ENCODE measurements around the gene EML1. TPM values are rescaled to one million over a fixed set of nuclear protein-coding genes. Genes with fewer than 3 reads are reported as not detected.

The EML1 gene
- total and polyA plus RNA-seq, 2 experiments from 2014 or later, result 22.9 to 31.9 TPM

DNA sequence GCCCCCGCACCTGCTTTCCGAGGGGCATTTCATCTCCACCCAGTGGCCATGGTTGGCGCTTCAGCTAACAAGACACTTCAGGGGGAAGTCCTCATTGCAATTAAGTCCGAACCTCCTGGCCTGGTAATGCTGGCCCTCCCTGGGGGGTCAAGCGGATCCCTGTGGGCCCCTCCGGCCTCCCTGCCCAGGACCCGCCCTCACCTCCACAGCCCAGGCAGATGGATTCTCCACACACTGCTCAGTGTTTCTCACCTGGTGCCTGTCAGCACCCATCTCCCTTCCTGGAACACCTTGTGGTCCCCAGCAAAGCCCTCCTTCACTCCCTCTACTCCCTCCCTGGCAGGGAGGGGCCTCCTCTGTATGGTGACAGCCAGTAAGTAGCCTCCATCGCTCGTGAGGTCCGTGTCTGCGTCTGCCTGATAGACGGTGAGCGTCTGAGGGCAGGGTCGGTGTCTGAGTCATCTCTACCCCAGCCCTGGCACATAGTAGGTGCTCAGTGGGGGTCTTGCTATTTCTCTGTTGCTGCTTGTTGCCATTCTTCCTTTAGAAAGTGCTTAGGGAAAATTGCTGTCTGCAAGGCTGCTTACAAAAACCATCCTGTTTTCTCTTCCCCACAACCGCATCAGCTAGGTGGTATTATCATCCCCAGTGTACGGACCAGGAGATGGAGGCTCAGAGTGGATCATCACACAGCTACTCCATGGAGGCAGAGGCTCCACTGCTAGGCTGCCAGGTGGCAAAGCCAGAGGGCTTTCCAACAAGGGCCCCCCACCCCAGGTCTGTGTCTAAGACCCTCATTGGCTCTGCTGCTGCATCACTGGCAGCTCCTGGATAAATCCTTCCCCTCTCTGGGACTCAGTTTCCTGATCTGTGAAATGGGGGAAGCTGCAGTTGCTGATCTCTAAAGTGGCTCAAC is 39.7 kb upstream of the EML1 start:
- Histone ChIP-seq H3K4me3 (no peak overlapping the region), H3K4me1 (ENCODE audit: insufficient read depth) (peaks cover 12% of the 10 kb centered on the region), H3K9me3 (ENCODE audit: low read depth) (no peaks in the 10 kb centered on the region), H3K9me2 (replicated peaks; ENCODE audit: insufficient read depth) (no peaks in the 10 kb centered on the region), H3K27me3 (no peaks in the 10 kb centered on the region), H3K4me2 (no peak overlapping the region), H4K20me1 (ENCODE audit: insufficient read depth, poor library complexity, severe bottlenecking) (no peaks in the 10 kb centered on the region), H3K36me3 (replicated peaks; ENCODE audit: insufficient read depth, low read depth) (no peaks in the 10 kb centered on the region), H3K27ac (no peak overlapping the region), H2AFZ (no peak overlapping the region), H3K79me2 (no peaks in the 10 kb centered on the region)
- TF ChIP-seq EZH2 (IDR thresholded peaks at IDR 0.05; ENCODE audit: borderline replicate concordance) (no peak), EZH2phosphoT487 (IDR thresholded peaks at IDR 0.05; ENCODE audit: low read depth, severe bottlenecking, unreplicated experiment) (no peak)
- TF ChIP-seq, protein P1, sequence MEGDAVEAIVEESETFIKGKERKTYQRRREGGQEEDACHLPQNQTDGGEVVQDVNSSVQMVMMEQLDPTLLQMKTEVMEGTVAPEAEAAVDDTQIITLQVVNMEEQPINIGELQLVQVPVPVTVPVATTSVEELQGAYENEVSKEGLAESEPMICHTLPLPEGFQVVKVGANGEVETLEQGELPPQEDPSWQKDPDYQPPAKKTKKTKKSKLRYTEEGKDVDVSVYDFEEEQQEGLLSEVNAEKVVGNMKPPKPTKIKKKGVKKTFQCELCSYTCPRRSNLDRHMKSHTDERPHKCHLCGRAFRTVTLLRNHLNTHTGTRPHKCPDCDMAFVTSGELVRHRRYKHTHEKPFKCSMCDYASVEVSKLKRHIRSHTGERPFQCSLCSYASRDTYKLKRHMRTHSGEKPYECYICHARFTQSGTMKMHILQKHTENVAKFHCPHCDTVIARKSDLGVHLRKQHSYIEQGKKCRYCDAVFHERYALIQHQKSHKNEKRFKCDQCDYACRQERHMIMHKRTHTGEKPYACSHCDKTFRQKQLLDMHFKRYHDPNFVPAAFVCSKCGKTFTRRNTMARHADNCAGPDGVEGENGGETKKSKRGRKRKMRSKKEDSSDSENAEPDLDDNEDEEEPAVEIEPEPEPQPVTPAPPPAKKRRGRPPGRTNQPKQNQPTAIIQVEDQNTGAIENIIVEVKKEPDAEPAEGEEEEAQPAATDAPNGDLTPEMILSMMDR (IDR thresholded peaks at IDR 0.05; ENCODE audit: poor library complexity), result no peak
- no peak for DNase-seq (ENCODE audit: low spot score)
- WGBS (ENCODE audit: low lambda C conversion rate, missing lambda C conversion rate), result 63% methylated on average over 15 of the region's 16 CpGs

DNA sequence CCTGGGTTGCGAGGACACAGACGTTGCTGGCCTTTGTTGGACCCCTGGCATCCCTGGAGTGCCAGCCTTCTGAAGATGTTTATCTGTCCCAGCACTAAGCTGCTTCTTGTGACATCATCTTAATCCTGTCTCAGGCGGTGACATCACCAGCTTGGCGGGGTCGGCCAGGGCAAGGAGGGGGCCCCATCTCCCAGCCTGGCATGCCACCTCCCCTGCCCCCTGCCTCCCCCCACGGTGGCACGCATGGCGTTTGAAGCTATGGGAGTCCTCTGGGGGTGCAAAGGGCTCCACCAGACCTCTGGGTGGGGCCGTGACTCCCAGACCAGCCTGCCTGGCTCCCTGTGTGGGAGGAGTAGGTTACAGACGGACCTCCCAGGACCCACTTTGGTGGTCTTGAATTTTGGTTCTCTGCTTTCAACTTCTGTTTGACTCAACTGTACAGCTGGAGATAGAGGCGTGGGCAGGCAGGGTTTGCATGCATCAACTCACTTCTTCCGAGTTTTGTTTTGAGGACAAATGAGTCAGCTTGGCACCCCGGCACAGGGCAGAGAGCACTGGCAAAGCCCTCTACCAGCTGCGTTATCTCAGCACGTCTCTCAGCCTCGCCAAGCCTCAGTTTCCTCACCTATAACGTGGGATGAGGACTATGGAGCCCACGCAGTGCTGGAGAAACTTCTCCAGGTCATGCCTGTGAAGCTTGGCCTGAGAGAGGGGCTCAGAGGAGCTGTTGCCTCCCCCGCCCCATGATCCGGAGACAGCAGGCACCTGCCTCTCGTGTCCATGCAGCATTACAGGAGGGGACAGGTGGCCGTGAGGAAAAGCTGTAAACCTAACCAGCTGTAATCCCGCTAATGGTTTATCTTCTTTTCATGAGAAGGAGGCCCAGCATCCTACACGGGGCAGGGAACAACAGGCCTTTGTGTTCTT is 38.8 kb upstream of the EML1 start:
- Histone ChIP-seq H2AFZ (no peak overlapping the region), H3K4me2 (no peak overlapping the region), H3K9me2 (replicated peaks; ENCODE audit: insufficient read depth) (no peaks in the 10 kb centered on the region), H3K9me3 (ENCODE audit: low read depth) (no peaks in the 10 kb centered on the region), H3K79me2 (no peaks in the 10 kb centered on the region), H3K36me3 (replicated peaks; ENCODE audit: insufficient read depth, low read depth) (no peaks in the 10 kb centered on the region), H3K27ac (no peak overlapping the region), H4K20me1 (ENCODE audit: insufficient read depth, poor library complexity, severe bottlenecking) (no peaks in the 10 kb centered on the region), H3K4me3 (no peak overlapping the region), H3K4me1 (ENCODE audit: insufficient read depth) (peaks cover 12% of the 10 kb centered on the region), H3K27me3 (no peaks in the 10 kb centered on the region)
- TF ChIP-seq EZH2 (IDR thresholded peaks at IDR 0.05; ENCODE audit: borderline replicate concordance) (no peak), EZH2phosphoT487 (IDR thresholded peaks at IDR 0.05; ENCODE audit: low read depth, severe bottlenecking, unreplicated experiment) (no peak)
- TF ChIP-seq, protein P1 (IDR thresholded peaks at IDR 0.05; ENCODE audit: poor library complexity), result no peak
- DNase-seq (ENCODE audit: low spot score), result no peak
- 83% methylated on average over 21 of the region's 24 CpGs for WGBS (ENCODE audit: low lambda C conversion rate, missing lambda C conversion rate)

DNA sequence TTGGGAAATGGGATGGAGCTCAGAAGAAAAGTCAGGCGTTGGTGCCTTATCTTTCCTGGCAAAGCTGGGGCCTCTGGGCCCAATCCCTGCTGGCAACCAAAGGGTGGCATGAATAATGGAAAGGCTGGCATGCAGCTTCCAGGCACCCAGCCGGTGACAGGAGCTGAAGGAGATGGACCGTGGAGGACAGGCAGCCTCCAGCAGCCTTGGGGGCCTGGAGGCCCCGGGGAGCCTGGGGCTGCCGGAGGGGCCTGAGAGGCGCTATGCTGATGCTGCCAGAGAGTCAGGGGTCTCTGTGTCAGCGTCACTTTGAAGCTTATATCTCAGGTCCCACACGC is 38.2 kb upstream of the EML1 start:
- Histone ChIP-seq H3K79me2 (no peaks in the 10 kb centered on the region), H3K9me2 (replicated peaks; ENCODE audit: insufficient read depth) (no peaks in the 10 kb centered on the region), H3K4me1 (ENCODE audit: insufficient read depth) (peaks cover 12% of the 10 kb centered on the region), H3K9me3 (ENCODE audit: low read depth) (no peaks in the 10 kb centered on the region), H3K4me3 (no peak overlapping the region), H4K20me1 (ENCODE audit: insufficient read depth, poor library complexity, severe bottlenecking) (no peaks in the 10 kb centered on the region), H3K27me3 (no peaks in the 10 kb centered on the region), H3K27ac (no peak overlapping the region), H3K36me3 (replicated peaks; ENCODE audit: insufficient read depth, low read depth) (no peaks in the 10 kb centered on the region), H2AFZ (no peak overlapping the region), H3K4me2 (no peak overlapping the region)
- TF ChIP-seq, protein P1 (IDR thresholded peaks at IDR 0.05; ENCODE audit: poor library complexity), result no peak
- TF ChIP-seq EZH2 (IDR thresholded peaks at IDR 0.05; ENCODE audit: borderline replicate concordance), result no peak
- TF ChIP-seq EZH2phosphoT487 (IDR thresholded peaks at IDR 0.05; ENCODE audit: low read depth, severe bottlenecking, unreplicated experiment), result no peak
- 91% methylated on average over 8 of the region's 8 CpGs for WGBS (ENCODE audit: low lambda C conversion rate, missing lambda C conversion rate)
- no peak for DNase-seq (ENCODE audit: low spot score)

Measured in hepatocyte (in vitro differentiated cells).